KMS-11 (cell line): ENCODE results near the gene KIF18A.
"Not testable (repeated sequence)": the region's sequence is repeated elsewhere in the genome, so short reads cannot be mapped to it uniquely, and the experiment has no call there.

ENCODE experiments used
- H2AFZ ChIP-seq: fragments of 200-600 bp; sonication (generic); 2 replicates; pipeline ENCODE4 v1.6.1; 2016; ENCODE audit warnings: antibody characterized with exemption, mixed run types, low read depth
- H3K27ac ChIP-seq: fragments of 200-600 bp; sonication (generic); 2 replicates; pipeline ENCODE4 v1.6.1; 2016; ENCODE audit warnings: mild to moderate bottlenecking, mixed run types
- H3K27me3 ChIP-seq: fragments of 200-600 bp; sonication (generic); 2 replicates; pipeline ENCODE4 v1.6.1; 2017; ENCODE audit warnings: mild to moderate bottlenecking, low read depth, mixed run types, moderate library complexity; ENCODE audit not compliant: insufficient read depth
- H3K36me3 ChIP-seq: fragments of 200-600 bp; sonication (generic); 2 replicates; pipeline ENCODE4 v1.6.1; 2017; ENCODE audit warnings: mild to moderate bottlenecking, mixed run types; ENCODE audit not compliant: insufficient read depth
- H3K4me1 ChIP-seq: fragments of 200-600 bp; sonication (generic); 2 replicates; pipeline ENCODE4 v1.6.1; 2016; ENCODE audit warnings: mild to moderate bottlenecking, low read depth, mixed run types; ENCODE audit not compliant: poor library complexity, severe bottlenecking
- H3K4me2 ChIP-seq: fragments of 200-600 bp; sonication (generic); 2 replicates; pipeline ENCODE4 v1.7.0; 2016; ENCODE audit warnings: mild to moderate bottlenecking, mixed run types
- H3K4me3 ChIP-seq: fragments of 200-600 bp; sonication (generic); IDR thresholded peaks from 2 replicates; pipeline ENCODE4 v1.6.1; 2017; ENCODE audit warnings: low read depth, low read length, mixed read lengths; ENCODE audit not compliant: insufficient read depth
- H3K79me2 ChIP-seq: fragments of 200-600 bp; sonication (generic); 2 replicates; pipeline ENCODE4 v1.6.1; 2016; ENCODE audit warnings: low read depth, mixed run types; ENCODE audit not compliant: insufficient read depth
- H3K9ac ChIP-seq: fragments of 200-600 bp; sonication (generic); 2 replicates; pipeline ENCODE4 v1.6.1; 2016; ENCODE audit warnings: mild to moderate bottlenecking, mixed run types
- H4K20me1 ChIP-seq: fragments of 200-600 bp; sonication (generic); 2 replicates; pipeline ENCODE4 v1.6.1; 2016; ENCODE audit warnings: mild to moderate bottlenecking, mixed run types; ENCODE audit not compliant: insufficient read depth
- CTCF ChIP-seq: fragments of 200-600 bp; sonication (generic); conservative IDR thresholded peaks from 2 replicates; pipeline ENCODE4 v1.6.1; 2017; ENCODE audit warnings: low read depth, mild to moderate bottlenecking, antibody characterized with exemption, low read length, moderate library complexity, mixed read lengths

Gene KIF18A

DNA sequence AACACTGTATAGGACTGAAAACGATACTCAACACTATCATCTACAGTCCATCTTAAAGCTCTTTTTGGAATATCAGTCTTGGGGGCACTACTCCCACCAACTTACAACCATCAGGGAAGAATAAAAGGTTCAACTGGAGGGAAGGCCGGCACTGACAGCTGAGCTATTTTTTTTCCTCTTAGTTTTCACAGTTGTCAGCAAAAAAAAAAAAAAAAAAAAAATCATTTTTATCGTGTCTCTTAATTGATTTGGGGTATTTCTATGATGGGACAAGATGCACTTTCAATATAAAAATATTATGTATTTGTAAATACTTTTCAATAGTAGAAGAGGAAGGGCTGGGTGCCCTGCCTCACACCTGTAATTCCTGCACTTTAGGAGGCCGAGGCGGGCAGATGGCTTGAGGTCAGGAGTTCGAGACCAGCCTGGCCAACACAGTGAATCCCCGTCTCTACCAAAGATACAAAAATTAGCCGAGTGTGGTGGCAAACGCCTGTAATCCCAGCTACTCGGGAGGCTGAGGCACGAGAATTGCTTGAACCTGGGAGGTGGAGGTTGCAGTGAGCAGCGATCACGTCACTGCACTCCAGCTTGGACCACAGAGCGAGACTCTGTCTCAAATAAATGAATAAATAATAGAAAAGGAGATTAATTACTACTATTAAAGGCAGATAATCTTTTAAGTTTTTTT is 1.5 kb downstream of the KIF18A start:
- H3K79me2 ChIP-seq = peaks cover 76% of the 10 kb centered on the region
- peaks cover 48% of the 10 kb centered on the region for H3K4me1 ChIP-seq
- H3K4me3 ChIP-seq = no peak overlapping the region
- no peaks in the 10 kb centered on the region for H4K20me1 ChIP-seq
- H3K27me3 ChIP-seq = no peaks in the 10 kb centered on the region
- peak overlapping the region; percentile 91; the same call in 1 of the 2 replicates for H3K27ac ChIP-seq
- no peaks in the 10 kb centered on the region for H3K36me3 ChIP-seq
- peak overlapping the region; percentile 79 for H3K4me2 ChIP-seq
- H3K9ac ChIP-seq = peak overlapping the region; percentile 78; the same call in 1 of the 2 replicates
- no peak overlapping the region for H2AFZ ChIP-seq
- no peak for TF ChIP-seq CTCF

GRCh38 chr11:28105869-28106268 is 2.1 kb downstream of the KIF18A start:
- Histone ChIP-seq H3K79me2 (peaks cover 70% of the 10 kb centered on the region), H2AFZ (no peak overlapping the region), H3K4me1 (peaks cover 42% of the 10 kb centered on the region), H3K9ac (no peak overlapping the region), H3K4me3 (no peak overlapping the region), H3K4me2 (peak overlapping the region; percentile 79), H4K20me1 (no peaks in the 10 kb centered on the region), H3K27ac (no peak overlapping the region), H3K27me3 (no peaks in the 10 kb centered on the region), H3K36me3 (no peaks in the 10 kb centered on the region)
- no peak for TF ChIP-seq CTCF

- Histone ChIP-seq H3K27me3 (no peaks in the 10 kb centered on the region), H3K79me2 (peaks cover 70% of the 10 kb centered on the region), H3K36me3 (no peaks in the 10 kb centered on the region), H3K4me1 (peaks cover 41% of the 10 kb centered on the region), H3K4me2 (no peak overlapping the region; the same call in 1 of the 2 replicates), H3K4me3 (no peak overlapping the region), H3K27ac (no peak overlapping the region), H4K20me1 (no peaks in the 10 kb centered on the region), H2AFZ (no peak overlapping the region), H3K9ac (no peak overlapping the region)
- no peak for TF ChIP-seq CTCF
These were observed 3.0 kb downstream of the KIF18A start for GRCh38 chr11:28104984-28105383.

DNA sequence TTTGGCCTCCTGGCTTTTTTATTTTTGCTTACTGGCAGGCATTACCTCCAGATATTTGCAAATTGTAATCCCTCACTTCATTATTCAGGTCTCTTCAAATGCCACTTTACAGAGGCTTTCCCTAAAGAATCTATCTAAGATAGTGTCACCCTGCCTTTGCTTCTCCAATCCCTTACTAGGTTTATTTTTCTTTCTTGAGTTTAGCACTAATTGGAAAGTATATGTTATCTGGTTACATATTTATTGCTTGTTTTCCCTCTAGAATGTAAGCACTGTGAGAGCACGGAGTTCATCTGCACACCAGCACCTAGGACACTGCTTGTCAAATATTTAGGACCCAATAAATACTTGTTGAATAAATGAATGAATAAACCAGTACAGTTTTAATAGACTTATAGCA is 3.5 kb downstream of the KIF18A start:
- no peak overlapping the region for H3K4me3 ChIP-seq
- H3K79me2 ChIP-seq = peaks cover 70% of the 10 kb centered on the region
- H3K27me3 ChIP-seq = no peaks in the 10 kb centered on the region
- H4K20me1 ChIP-seq = no peaks in the 10 kb centered on the region
- no peak overlapping the region for H2AFZ ChIP-seq
- H3K27ac ChIP-seq = no peak overlapping the region
- H3K4me2 ChIP-seq = no peak overlapping the region
- H3K36me3 ChIP-seq = no peaks in the 10 kb centered on the region
- peaks cover 36% of the 10 kb centered on the region for H3K4me1 ChIP-seq
- no peak for TF ChIP-seq CTCF
- H3K9ac ChIP-seq = no peak overlapping the region

DNA sequence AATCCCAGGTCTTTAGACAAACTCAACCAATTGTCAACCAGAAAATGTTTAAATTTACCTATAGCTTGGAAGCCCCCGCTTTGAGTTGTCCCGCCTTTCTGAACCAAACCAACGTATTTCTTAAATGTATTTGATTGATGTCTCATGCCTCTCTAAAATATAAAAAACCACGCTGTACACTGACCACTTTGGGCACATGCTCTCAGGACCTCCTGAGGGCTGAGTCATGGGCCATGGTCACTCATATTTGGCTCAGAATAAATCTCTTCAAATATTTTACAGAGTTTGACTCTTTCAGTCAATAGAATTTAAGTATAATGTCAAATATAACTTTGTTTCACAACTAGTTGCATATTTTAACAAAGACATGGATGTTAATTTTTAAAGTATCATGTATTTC is 5.7 kb downstream of the KIF18A start:
- peaks cover 75% of the 10 kb centered on the region for H3K79me2 ChIP-seq
- H3K9ac ChIP-seq, H2AFZ ChIP-seq, H3K36me3 ChIP-seq, H3K4me2 ChIP-seq, H3K27me3 ChIP-seq, H4K20me1 ChIP-seq, H3K4me3 ChIP-seq, H3K27ac ChIP-seq: not testable (repeated sequence)
- peaks cover 26% of the 10 kb centered on the region for H3K4me1 ChIP-seq
